GM12801 (cell line): Measurements from ENCODE around the gene PDIA6.

Experiments
- TF ChIP-seq, protein P1 (sequence below): IDR thresholded peaks from one replicate; pipeline ENCODE4 v1.5.1; 2011; ENCODE audit warnings: control low read depth; ENCODE audit not compliant: insufficient read length; ENCODE audit errors: extremely low read depth

Gene PDIA6

DNA sequence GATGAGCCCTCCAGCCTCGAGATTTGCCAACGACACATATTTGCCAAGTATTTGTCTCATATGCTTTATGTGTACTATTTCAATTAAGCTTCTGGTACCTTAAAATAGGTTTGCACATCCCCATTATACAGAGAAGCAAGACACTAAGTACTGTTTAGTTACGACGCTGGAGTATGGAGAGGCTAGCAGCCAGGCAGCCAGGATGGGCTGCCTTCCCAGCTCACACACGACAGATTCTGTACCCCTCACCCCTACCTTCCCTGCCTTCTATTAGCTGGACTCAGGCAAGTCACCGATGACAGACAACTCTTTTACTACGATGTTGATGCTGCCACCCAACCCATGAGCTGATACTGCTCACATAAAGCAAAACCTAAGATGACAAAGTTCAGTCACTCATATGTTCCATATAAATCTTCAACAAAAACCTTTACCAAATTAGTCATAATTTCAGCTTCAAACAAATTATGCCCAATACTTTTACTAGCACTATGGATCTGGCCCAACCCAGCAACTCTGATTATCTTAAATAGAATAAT lies 17.0 kb downstream of the PDIA6 start:
- TF ChIP-seq, protein P1, sequence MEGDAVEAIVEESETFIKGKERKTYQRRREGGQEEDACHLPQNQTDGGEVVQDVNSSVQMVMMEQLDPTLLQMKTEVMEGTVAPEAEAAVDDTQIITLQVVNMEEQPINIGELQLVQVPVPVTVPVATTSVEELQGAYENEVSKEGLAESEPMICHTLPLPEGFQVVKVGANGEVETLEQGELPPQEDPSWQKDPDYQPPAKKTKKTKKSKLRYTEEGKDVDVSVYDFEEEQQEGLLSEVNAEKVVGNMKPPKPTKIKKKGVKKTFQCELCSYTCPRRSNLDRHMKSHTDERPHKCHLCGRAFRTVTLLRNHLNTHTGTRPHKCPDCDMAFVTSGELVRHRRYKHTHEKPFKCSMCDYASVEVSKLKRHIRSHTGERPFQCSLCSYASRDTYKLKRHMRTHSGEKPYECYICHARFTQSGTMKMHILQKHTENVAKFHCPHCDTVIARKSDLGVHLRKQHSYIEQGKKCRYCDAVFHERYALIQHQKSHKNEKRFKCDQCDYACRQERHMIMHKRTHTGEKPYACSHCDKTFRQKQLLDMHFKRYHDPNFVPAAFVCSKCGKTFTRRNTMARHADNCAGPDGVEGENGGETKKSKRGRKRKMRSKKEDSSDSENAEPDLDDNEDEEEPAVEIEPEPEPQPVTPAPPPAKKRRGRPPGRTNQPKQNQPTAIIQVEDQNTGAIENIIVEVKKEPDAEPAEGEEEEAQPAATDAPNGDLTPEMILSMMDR, result no peak

DNA sequence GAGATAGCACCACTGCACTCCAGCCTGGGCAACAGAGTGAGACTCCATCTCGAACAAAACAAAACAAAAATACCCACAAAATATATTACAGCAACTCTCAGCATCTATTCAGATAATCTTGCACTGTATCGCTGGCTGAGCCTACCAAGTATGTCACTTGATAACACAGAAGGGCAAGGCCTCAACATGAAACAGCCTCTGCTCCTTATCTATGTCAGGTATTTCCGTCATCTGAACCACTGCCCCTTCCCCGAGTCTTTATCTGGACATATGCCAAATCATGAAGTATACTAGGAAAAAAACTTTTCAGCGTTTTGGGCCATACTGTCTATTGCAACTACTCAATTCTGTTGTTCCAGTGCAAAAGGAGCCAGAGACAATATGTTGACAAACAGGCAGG lies 17.7 kb downstream of the PDIA6 start:
- TF ChIP-seq, protein P1, result no peak

DNA sequence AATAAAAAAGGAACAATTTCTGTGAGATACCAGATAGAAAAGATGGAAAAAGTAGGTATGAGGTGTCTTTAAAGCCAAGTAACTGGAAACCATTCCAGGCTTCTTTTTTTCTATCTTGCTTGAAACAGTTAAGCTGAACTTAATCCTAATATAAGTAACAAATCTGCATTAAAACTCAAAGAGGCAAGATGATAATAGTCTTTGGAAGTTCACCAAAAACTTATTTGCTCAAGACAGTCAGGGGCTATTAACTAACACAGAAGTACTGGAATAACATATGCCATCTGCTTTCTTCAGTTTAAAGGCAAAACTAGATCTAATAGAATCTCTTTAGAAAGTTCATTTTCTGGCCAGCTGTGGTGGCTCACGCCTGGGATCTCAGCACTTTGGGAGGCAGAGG lies 18.8 kb downstream of the PDIA6 start:
- TF ChIP-seq, protein P1, result no peak

- TF ChIP-seq, protein P1, result no peak
Observed at GRCh38 chr2:10792660-10793400, 19.8 kb downstream of the PDIA6 start.

DNA sequence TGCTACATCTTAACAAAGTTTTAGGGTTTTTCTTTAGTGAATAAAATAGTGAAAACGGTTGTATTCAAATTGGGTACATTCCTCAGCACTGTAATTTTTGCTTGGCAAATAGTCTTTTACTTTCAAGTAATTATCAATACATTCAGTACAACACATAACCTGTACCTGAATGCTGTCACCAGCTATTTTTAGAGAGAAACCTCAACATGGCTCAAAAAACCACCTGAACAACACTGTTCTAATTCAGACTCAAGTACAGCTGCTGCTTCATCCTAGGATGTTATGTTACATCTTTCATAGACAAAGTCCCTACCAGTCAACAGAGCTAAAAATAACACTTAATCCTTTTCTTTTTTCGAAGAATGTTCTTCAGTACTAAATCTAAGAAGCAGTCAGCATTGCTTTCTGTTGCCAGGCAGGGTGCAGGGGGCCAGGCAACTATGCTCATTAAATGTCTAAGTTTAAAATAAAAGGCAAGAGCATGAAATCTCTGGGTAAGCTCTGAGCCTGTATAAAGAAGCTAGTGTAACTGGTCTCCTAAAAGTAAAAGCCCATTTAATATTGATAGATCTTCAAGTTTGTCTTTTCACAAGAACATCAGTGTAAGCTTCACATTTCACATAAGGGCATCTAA lies 20.5 kb downstream of the PDIA6 start:
- TF ChIP-seq, protein P1, result no peak

DNA sequence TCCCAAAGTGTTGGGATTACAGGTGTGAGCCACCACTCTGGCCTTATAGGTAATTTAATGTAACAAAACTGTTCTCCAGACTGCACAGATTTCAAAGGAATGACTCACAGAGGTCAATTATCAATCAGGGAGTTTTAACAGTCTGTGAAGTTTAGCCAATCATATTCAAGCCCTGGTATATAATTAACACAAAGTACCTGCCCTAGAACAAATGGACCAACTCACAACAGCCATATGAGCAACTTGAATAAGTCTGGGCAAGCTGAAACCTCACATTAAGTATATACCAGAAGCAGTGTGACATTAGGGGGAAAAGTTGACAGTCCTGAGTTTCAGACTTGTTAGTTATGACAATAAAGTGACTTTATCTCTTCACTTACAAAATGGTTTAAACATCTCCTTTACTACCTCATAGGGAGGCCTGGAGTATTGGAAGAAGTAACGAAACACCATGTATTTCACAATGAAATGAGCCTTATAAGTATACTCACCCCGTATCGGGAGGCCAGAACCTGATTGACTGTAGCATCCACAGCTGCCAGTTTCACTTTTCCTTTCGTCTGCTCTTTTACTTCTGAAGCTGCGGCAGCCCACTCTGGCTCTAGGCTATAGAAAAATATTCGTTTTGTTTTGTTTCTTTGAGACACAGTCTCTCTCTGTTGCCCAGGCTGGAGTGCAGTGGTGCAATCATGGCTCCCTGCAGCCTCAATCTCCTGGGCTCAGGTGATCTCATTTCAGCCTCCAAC lies 22.2 kb downstream of the PDIA6 start:
- TF ChIP-seq, protein P1, result no peak

- TF ChIP-seq, protein P1, result no peak
Observed at GRCh38 chr2:10788855-10789254, 23.7 kb downstream of the PDIA6 start.
